ENCODE measurements around the gene CAMTA1. TPM values are rescaled to one million over a fixed set of nuclear protein-coding genes. Genes with fewer than 3 reads are reported as not detected.

The CAMTA1 gene
- total RNA-seq, 1 donor from 2014 or later: 77.6 TPM

DNA sequence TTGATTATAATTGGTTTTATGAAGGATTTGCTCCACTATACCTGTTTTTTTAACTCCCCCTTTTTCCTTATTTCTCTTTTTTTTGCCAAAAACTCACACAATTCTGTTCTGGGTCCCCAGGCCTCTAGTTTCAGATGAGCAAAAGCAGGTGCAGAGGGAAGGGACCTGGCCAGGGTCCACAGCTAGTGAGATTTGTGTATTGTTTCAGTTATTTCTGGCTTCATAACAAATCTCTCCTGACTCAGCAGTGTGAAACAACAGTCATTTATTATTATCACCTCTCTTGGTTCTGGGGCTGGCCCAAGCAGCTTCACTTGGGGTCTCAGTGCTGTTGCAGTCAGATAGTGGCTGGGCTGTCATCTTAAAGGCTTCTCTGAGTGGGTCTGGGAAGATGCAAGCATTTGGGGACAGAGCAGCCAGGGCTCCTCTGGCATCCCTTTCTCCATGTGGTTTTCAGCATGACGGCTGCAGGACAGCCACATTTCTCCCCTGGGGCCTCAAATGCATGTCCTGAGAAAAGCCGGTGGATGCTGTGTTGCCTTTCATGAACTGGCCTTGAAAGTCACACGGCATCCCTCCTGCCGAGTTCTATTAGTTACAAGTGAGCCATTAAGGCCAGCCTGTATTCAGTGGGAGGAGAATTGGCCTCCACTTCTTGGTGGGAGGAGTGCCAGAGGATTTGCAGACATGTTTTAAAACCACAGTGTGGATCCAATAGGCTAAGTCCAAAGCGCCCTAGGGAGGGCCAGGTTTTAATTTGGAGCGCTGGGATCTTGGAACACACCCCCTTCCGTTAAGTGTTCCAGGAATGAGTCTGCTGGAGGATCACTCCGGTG, 137.1 kb downstream of the CAMTA1 start:
- H3K27me3 ChIP-seq (ENCODE audit: insufficient read depth, low read length): peaks cover 15% of the 10 kb centered on the region
- no peak overlapping the region for H3K4me3 ChIP-seq (ENCODE audit: insufficient read depth, low read depth, low read length)
- no peak overlapping the region for H3K9ac ChIP-seq (ENCODE audit: low read length)
- no peaks in the 10 kb centered on the region for H4K20me1 ChIP-seq (ENCODE audit: insufficient read depth, low read length)
- DNase-seq (ENCODE audit: low read depth): peak; percentile 89
- H3K27ac ChIP-seq (ENCODE audit: low read depth, low read length): no peak overlapping the region
- no peaks in the 10 kb centered on the region for H3K36me3 ChIP-seq (ENCODE audit: insufficient read depth, low read length)
- H3K9me3 Mint-ChIP-seq (ENCODE audit: unreplicated experiment): peaks cover 16% of the 10 kb centered on the region
- H3K9me3 ChIP-seq (ENCODE audit: insufficient read depth, low read depth, low read length): no peaks in the 10 kb centered on the region
- TF ChIP-seq EZH2 (IDR thresholded peaks at IDR 0.05; ENCODE audit: insufficient read depth, low read length): no peak
- TF ChIP-seq, protein P1, sequence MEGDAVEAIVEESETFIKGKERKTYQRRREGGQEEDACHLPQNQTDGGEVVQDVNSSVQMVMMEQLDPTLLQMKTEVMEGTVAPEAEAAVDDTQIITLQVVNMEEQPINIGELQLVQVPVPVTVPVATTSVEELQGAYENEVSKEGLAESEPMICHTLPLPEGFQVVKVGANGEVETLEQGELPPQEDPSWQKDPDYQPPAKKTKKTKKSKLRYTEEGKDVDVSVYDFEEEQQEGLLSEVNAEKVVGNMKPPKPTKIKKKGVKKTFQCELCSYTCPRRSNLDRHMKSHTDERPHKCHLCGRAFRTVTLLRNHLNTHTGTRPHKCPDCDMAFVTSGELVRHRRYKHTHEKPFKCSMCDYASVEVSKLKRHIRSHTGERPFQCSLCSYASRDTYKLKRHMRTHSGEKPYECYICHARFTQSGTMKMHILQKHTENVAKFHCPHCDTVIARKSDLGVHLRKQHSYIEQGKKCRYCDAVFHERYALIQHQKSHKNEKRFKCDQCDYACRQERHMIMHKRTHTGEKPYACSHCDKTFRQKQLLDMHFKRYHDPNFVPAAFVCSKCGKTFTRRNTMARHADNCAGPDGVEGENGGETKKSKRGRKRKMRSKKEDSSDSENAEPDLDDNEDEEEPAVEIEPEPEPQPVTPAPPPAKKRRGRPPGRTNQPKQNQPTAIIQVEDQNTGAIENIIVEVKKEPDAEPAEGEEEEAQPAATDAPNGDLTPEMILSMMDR (IDR thresholded peaks at IDR 0.05; ENCODE audit: insufficient read depth, low read depth, low read length): no peak
- H3K27me3 Mint-ChIP-seq (ENCODE audit: low read depth, unreplicated experiment): peaks cover 10% of the 10 kb centered on the region
- no peaks in the 10 kb centered on the region for H3K4me1 Mint-ChIP-seq (ENCODE audit: low read depth, unreplicated experiment)
- peak overlapping the region; percentile 37 for H3K4me2 ChIP-seq (ENCODE audit: low read length)
- FAIRE-seq: no peak
- peaks cover 3% of the 10 kb centered on the region for H3K36me3 Mint-ChIP-seq (ENCODE audit: low read depth, unreplicated experiment)
- no peak overlapping the region for H2AFZ ChIP-seq (ENCODE audit: low read depth, low read length)
- no peak overlapping the region for H3K4me3 Mint-ChIP-seq (ENCODE audit: unreplicated experiment)
- no peaks in the 10 kb centered on the region for H3K79me2 ChIP-seq (ENCODE audit: insufficient read depth, low read length)
- H3K4me1 ChIP-seq (ENCODE audit: insufficient read depth, low read length): peaks cover 2% of the 10 kb centered on the region
- H3K27ac Mint-ChIP-seq (ENCODE audit: unreplicated experiment): no peak overlapping the region

DNA sequence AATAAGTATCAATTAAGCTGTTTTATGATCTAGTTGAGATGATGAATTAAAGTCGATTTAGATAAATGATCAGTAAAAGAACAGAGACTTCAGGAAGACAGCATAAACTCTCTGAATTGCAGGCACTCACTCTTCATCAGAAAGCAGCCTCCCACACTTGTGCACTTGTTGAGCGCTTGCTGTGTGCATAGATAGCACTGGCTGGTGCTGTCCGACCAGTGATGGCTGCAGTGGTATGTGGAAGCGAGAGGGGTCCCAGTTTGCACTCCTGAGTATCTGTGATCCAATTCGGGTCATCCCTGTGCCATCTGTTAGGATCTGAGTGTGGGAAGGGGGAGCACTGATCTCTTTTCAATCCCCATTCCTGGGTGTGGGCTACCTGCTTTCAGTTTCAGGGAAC, 137.8 kb downstream of the CAMTA1 start:
- peaks cover 2% of the 10 kb centered on the region for H3K4me1 ChIP-seq (ENCODE audit: insufficient read depth, low read length)
- peaks cover 3% of the 10 kb centered on the region for H3K36me3 Mint-ChIP-seq (ENCODE audit: low read depth, unreplicated experiment)
- no peak overlapping the region for H3K27ac ChIP-seq (ENCODE audit: low read depth, low read length)
- no peaks in the 10 kb centered on the region for H4K20me1 ChIP-seq (ENCODE audit: insufficient read depth, low read length)
- no peak overlapping the region for H3K9ac ChIP-seq (ENCODE audit: low read length)
- H3K79me2 ChIP-seq (ENCODE audit: insufficient read depth, low read length): no peaks in the 10 kb centered on the region
- no peak overlapping the region for H3K27ac Mint-ChIP-seq (ENCODE audit: unreplicated experiment)
- peaks cover 15% of the 10 kb centered on the region for H3K27me3 ChIP-seq (ENCODE audit: insufficient read depth, low read length)
- H3K9me3 Mint-ChIP-seq (ENCODE audit: unreplicated experiment): peaks cover 16% of the 10 kb centered on the region
- H3K4me3 Mint-ChIP-seq (ENCODE audit: unreplicated experiment): no peak overlapping the region
- H3K4me2 ChIP-seq (ENCODE audit: low read length): peak overlapping the region; percentile 37
- DNase-seq (ENCODE audit: low read depth): no peak
- no peak for FAIRE-seq
- no peak overlapping the region for H2AFZ ChIP-seq (ENCODE audit: low read depth, low read length)
- TF ChIP-seq, protein P1 (IDR thresholded peaks at IDR 0.05; ENCODE audit: insufficient read depth, low read depth, low read length): no peak
- TF ChIP-seq EZH2 (IDR thresholded peaks at IDR 0.05; ENCODE audit: insufficient read depth, low read length): no peak
- H3K4me1 Mint-ChIP-seq (ENCODE audit: low read depth, unreplicated experiment): peaks cover 5% of the 10 kb centered on the region
- no peak overlapping the region for H3K4me3 ChIP-seq (ENCODE audit: insufficient read depth, low read depth, low read length)
- peaks cover 11% of the 10 kb centered on the region for H3K27me3 Mint-ChIP-seq (ENCODE audit: low read depth, unreplicated experiment)
- H3K36me3 ChIP-seq (ENCODE audit: insufficient read depth, low read length): no peaks in the 10 kb centered on the region
- H3K9me3 ChIP-seq (ENCODE audit: insufficient read depth, low read depth, low read length): no peaks in the 10 kb centered on the region

DNA sequence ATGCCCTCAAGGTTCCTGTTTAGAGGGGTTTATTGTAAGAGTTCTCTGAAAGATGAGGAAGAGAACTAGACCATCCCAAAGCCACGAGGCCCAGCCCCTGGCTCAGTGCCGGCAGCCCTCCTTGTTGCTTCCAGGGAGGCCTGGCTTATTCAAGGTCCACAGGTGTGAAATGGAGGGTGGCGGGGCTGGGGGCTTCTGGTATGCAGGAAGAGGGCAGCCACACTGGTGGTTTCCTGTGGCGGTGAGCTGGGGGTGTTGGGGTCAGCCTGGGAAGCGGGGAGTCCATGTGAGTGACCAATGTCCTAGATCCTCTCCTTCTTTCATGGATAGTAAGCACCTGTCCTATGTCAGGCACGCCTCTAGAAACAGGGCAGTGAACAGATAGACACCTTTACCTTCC, 138.2 kb downstream of the CAMTA1 start:
- peaks cover 5% of the 10 kb centered on the region for H3K4me1 Mint-ChIP-seq (ENCODE audit: low read depth, unreplicated experiment)
- H2AFZ ChIP-seq (ENCODE audit: low read depth, low read length): no peak overlapping the region

More for the DNA sequence above, 138.2 kb downstream of the CAMTA1 start:
- Mint-ChIP-seq H3K9me3 (ENCODE audit: unreplicated experiment) (peaks cover 16% of the 10 kb centered on the region), H3K36me3 (ENCODE audit: low read depth, unreplicated experiment) (peaks cover 3% of the 10 kb centered on the region), H3K27ac (ENCODE audit: unreplicated experiment) (no peak overlapping the region), H3K4me3 (ENCODE audit: unreplicated experiment) (no peak overlapping the region), H3K27me3 (ENCODE audit: low read depth, unreplicated experiment) (peaks cover 13% of the 10 kb centered on the region)
- peaks cover 16% of the 10 kb centered on the region for H3K27me3 ChIP-seq (ENCODE audit: insufficient read depth, low read length)
- H3K36me3 ChIP-seq (ENCODE audit: insufficient read depth, low read length): no peaks in the 10 kb centered on the region
- H4K20me1 ChIP-seq (ENCODE audit: insufficient read depth, low read length): no peaks in the 10 kb centered on the region
- H3K4me3 ChIP-seq (ENCODE audit: insufficient read depth, low read depth, low read length): no peak overlapping the region
- no peaks in the 10 kb centered on the region for H3K9me3 ChIP-seq (ENCODE audit: insufficient read depth, low read depth, low read length)
- peaks cover 2% of the 10 kb centered on the region for H3K4me1 ChIP-seq (ENCODE audit: insufficient read depth, low read length)
- FAIRE-seq (no peak), DNase-seq (ENCODE audit: low read depth) (no peak)
- H3K4me2 ChIP-seq (ENCODE audit: low read length): no peak overlapping the region
- no peak overlapping the region for H3K9ac ChIP-seq (ENCODE audit: low read length)
- H3K79me2 ChIP-seq (ENCODE audit: insufficient read depth, low read length): no peaks in the 10 kb centered on the region
- TF ChIP-seq, protein P1 (IDR thresholded peaks at IDR 0.05; ENCODE audit: insufficient read depth, low read depth, low read length): no peak
- no peak for TF ChIP-seq EZH2 (IDR thresholded peaks at IDR 0.05; ENCODE audit: insufficient read depth, low read length)
- H3K27ac ChIP-seq (ENCODE audit: low read depth, low read length): no peak overlapping the region

All from astrocyte (in vitro differentiated cells and primary cell).